VCaP (cell line): ENCODE results near the gene LYSMD1.

Experiments
- H3K27ac ChIP-seq: fragments of 450-650 bp; 2 replicates; pipeline ENCODE4 v1.5.1; 2017
- TF ChIP-seq, protein P1 (sequence below): fragments of 450-650 bp; conservative IDR thresholded peaks from 2 replicates; pipeline ENCODE4 v1.5.1; 2017; ENCODE audit warnings: mild to moderate bottlenecking, moderate library complexity

LYSMD1 gene

DNA sequence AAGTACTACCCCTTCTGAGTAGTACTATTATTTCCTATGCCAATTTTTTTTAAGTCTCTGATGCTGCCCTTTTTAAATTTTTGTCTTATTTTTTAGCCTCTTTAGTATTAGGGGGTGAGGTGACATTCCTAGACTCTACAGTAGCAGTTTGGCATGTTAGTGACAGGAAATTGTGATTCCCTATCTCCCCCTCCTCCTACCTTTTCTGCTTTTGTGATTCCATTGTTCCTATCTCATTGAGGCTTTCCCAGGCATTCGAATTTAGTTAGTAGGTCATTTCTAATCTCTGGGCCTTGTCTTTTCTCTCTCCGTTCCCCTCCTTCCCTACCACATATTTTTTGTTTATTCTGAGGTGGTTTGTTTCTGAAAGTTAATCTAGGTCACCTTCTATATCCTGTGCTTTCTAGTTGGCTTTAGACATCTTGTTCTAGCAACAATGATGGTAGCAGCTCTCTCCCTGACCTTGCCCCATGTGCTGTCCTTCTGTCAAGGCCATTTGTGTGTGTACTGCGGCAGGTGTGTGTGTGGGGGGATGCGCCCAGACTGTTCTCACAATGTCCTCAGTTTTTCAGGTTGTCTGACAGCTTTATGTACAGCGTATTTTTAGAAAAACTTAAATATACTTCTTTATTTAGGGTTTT is 40.8 kb downstream of the LYSMD1 start:
- TF ChIP-seq, protein P1, sequence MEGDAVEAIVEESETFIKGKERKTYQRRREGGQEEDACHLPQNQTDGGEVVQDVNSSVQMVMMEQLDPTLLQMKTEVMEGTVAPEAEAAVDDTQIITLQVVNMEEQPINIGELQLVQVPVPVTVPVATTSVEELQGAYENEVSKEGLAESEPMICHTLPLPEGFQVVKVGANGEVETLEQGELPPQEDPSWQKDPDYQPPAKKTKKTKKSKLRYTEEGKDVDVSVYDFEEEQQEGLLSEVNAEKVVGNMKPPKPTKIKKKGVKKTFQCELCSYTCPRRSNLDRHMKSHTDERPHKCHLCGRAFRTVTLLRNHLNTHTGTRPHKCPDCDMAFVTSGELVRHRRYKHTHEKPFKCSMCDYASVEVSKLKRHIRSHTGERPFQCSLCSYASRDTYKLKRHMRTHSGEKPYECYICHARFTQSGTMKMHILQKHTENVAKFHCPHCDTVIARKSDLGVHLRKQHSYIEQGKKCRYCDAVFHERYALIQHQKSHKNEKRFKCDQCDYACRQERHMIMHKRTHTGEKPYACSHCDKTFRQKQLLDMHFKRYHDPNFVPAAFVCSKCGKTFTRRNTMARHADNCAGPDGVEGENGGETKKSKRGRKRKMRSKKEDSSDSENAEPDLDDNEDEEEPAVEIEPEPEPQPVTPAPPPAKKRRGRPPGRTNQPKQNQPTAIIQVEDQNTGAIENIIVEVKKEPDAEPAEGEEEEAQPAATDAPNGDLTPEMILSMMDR, result no peak
- no peak overlapping the region for H3K27ac ChIP-seq

DNA sequence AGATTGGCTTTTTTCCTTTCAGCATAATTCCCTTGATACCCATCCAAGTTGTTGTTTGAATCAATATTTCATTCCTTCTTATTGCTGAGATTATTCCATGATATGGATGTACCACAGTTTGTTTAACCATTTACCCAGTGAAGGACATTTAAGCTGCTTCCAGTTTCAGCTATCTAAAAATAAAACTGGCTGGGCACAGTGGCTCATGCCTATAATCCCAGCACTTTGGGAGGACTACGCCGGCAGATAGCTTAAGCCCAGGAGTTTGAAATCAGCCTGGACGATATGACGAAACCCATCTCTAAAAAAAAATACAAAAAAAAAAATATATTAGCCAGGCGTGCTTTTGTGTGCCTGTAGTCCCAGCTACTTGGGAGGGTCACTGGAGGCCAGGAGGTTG is 51.8 kb downstream of the LYSMD1 start:
- H3K27ac ChIP-seq, result no peak overlapping the region
- TF ChIP-seq, protein P1, result no peak
